COR-L47 (cell line): ENCODE measurements around the gene CASP12.

Experiments
- DNase-seq: peaks from one replicate; lab custom pipeline; 2025; lab: John Stamatoyannopoulos, UW

The CASP12 gene

GRCh38 chr11:104891135-104891534, 7.1 kb downstream of the CASP12 start:
- no peak for DNase-seq

GRCh38 chr11:104883342-104883741, 14.9 kb downstream of the CASP12 start:
- DNase-seq = no peak

- no peak for DNase-seq
Measured at GRCh38 chr11:104881117-104881794, 17.0 kb downstream of the CASP12 start.

GRCh38 chr11:104879514-104880190, 18.6 kb downstream of the CASP12 start:
- no peak for DNase-seq

GRCh38 chr11:104876861-104877431, 21.3 kb downstream of the CASP12 start:
- DNase-seq = no peak

GRCh38 chr11:104876324-104876723, 21.9 kb downstream of the CASP12 start:
- DNase-seq = no peak

- no peak for DNase-seq
Measured at GRCh38 chr11:104873252-104873651, 25.0 kb downstream of the CASP12 start.

GRCh38 chr11:104872393-104872792, 25.9 kb downstream of the CASP12 start:
- no peak for DNase-seq

GRCh38 chr11:104870910-104871309, 27.4 kb downstream of the CASP12 start:
- DNase-seq = no peak

GRCh38 chr11:104866815-104867214, 31.4 kb downstream of the CASP12 start:
- DNase-seq = no peak

- DNase-seq = no peak
Measured at GRCh38 chr11:104858882-104859775, 39.1 kb downstream of the CASP12 start.

- no peak for DNase-seq
Measured at GRCh38 chr11:104856607-104857006, 41.7 kb downstream of the CASP12 start.

- no peak for DNase-seq
Measured at GRCh38 chr11:104855965-104856364, 42.3 kb downstream of the CASP12 start.

- no peak for DNase-seq
Measured at GRCh38 chr11:104853276-104853675, 45.0 kb downstream of the CASP12 start.

- no peak for DNase-seq
Measured at GRCh38 chr11:104852811-104853210, 45.4 kb downstream of the CASP12 start.

- no peak for DNase-seq
Measured at GRCh38 chr11:104846216-104846615, 52.0 kb downstream of the CASP12 start.

- no peak for DNase-seq
Measured at GRCh38 chr11:104844451-104844850, 53.8 kb downstream of the CASP12 start.

GRCh38 chr11:104843150-104843836, 55.0 kb downstream of the CASP12 start:
- no peak for DNase-seq

- DNase-seq = no peak
Measured at GRCh38 chr11:104841973-104842525, 56.2 kb downstream of the CASP12 start.

- no peak for DNase-seq
Measured at GRCh38 chr11:104841185-104841584, 57.1 kb downstream of the CASP12 start.

GRCh38 chr11:104837969-104838639, 60.2 kb downstream of the CASP12 start:
- DNase-seq = no peak
